Measurements from ENCODE around the gene FAM83C. TPM values are rescaled to one million over a fixed set of nuclear protein-coding genes. Genes with fewer than 3 reads are reported as not detected.

FAM83C gene
- total and polyA plus RNA-seq, 10 of the 15 experiments (the other 5 are each of a cell fraction or from before 2014, with no cell fraction given): not detected

- FAIRE-seq: no peak
- ChIA-PET CTCF (interaction anchor here (0.8 to 1.2 kb wide), 5 partner anchors 10 to 149 kb away, joined by 3 read pairs; no protein-coding TSS in a partner anchor), POLR2A (no interaction called here), SMC1A (ENCODE audit: uncharacterized antibody, unreplicated experiment) (interaction anchor here (1.1 kb wide), 1 partner anchor 30 kb away, joined by 3 read pairs; no protein-coding TSS in a partner anchor), RAD21 (ENCODE audit: unreplicated experiment) (no interaction called here)
- Histone ChIP-seq H3K4me3 (no peak overlapping the region), H3K79me2 (ENCODE audit: control insufficient read depth, insufficient read depth, low read length) (no peaks in the 10 kb centered on the region), H2AFZ (ENCODE audit: control insufficient read depth, low read depth, low read length) (no peak overlapping the region), H3K27me3 (replicated peaks in 1 of 2; ENCODE audit: control insufficient read depth in 2 of 2, insufficient read depth in 2 of 2, low read length in 1 of 2) (no peaks in the 10 kb centered on the region), H3K27ac (ENCODE audit: control insufficient read depth, insufficient read depth) (no peak overlapping the region), H3K9me3 (replicated peaks; ENCODE audit: control insufficient read depth, insufficient read depth, low read length) (no peaks in the 10 kb centered on the region), H3K9ac (ENCODE audit: control insufficient read depth, insufficient read depth, low read length) (no peak overlapping the region), H4K20me1 (ENCODE audit: control insufficient read depth, insufficient read depth) (no peaks in the 10 kb centered on the region), H3K4me1 (ENCODE audit: control insufficient read depth, insufficient read depth, low read length) (peaks cover 3% of the 10 kb centered on the region), H3K4me2 (ENCODE audit: control insufficient read depth, insufficient read depth) (no peak overlapping the region), H3K36me3 (ENCODE audit: control insufficient read depth in 2 of 2, insufficient read depth in 2 of 2, low read length in 1 of 2) (peaks cover 0 to 5% of the 10 kb centered on the region in 2 experiments; a peak in 1 of 4 replicates)
- TF ChIP-seq USF1 (IDR thresholded peaks at IDR 0.05; ENCODE audit: borderline replicate concordance, extremely low read length, insufficient read depth, low read depth, low read length) (no peak), CBX3 (IDR thresholded peaks at IDR 0.05; ENCODE audit: borderline replicate concordance, low read depth) (no peak), SREBF2 (IDR thresholded peaks at IDR 0.05; ENCODE audit: low read length) (no peak), TAF1 (IDR thresholded peaks at IDR 0.05; ENCODE audit: borderline replicate concordance, low read depth, low read length) (no peak), POLR2AphosphoS5 (IDR thresholded peaks at IDR 0.05; ENCODE audit: low read length) (no peak), PML (IDR thresholded peaks at IDR 0.05; ENCODE audit: low read length) (no peak), IKZF2 (IDR thresholded peaks at IDR 0.05) (no peak), KAT2A (conservative IDR thresholded peaks at IDR 0.05; ENCODE audit: control insufficient read depth, low read depth, low read length) (no peak), HCFC1 (IDR thresholded peaks at IDR 0.05; ENCODE audit: low read length) (no peak), SUZ12 (IDR thresholded peaks at IDR 0.05; ENCODE audit: unreplicated experiment) (no peak), BRCA1 (IDR thresholded peaks at IDR 0.05; ENCODE audit: low read depth, low read length) (no peak), RB1 (IDR thresholded peaks at IDR 0.05; ENCODE audit: borderline replicate concordance) (no peak)
- TF ChIP-seq, protein P1, sequence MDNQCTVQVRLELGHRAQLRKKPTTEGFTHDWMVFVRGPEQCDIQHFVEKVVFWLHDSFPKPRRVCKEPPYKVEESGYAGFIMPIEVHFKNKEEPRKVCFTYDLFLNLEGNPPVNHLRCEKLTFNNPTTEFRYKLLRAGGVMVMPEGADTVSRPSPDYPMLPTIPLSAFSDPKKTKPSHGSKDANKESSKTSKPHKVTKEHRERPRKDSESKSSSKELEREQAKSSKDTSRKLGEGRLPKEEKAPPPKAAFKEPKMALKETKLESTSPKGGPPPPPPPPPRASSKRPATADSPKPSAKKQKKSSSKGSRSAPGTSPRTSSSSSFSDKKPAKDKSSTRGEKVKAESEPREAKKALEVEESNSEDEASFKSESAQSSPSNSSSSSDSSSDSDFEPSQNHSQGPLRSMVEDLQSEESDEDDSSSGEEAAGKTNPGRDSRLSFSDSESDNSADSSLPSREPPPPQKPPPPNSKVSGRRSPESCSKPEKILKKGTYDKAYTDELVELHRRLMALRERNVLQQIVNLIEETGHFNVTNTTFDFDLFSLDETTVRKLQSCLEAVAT (IDR thresholded peaks at IDR 0.05): no peak
- TF ChIP-seq, protein P2, sequence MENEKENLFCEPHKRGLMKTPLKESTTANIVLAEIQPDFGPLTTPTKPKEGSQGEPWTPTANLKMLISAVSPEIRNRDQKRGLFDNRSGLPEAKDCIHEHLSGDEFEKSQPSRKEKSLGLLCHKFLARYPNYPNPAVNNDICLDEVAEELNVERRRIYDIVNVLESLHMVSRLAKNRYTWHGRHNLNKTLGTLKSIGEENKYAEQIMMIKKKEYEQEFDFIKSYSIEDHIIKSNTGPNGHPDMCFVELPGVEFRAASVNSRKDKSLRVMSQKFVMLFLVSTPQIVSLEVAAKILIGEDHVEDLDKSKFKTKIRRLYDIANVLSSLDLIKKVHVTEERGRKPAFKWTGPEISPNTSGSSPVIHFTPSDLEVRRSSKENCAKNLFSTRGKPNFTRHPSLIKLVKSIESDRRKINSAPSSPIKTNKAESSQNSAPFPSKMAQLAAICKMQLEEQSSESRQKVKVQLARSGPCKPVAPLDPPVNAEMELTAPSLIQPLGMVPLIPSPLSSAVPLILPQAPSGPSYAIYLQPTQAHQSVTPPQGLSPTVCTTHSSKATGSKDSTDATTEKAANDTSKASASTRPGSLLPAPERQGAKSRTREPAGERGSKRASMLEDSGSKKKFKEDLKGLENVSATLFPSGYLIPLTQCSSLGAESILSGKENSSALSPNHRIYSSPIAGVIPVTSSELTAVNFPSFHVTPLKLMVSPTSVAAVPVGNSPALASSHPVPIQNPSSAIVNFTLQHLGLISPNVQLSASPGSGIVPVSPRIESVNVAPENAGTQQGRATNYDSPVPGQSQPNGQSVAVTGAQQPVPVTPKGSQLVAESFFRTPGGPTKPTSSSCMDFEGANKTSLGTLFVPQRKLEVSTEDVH (IDR thresholded peaks at IDR 0.05; ENCODE audit: low read depth, partially characterized antibody): no peak
- TF ChIP-seq, protein P3, sequence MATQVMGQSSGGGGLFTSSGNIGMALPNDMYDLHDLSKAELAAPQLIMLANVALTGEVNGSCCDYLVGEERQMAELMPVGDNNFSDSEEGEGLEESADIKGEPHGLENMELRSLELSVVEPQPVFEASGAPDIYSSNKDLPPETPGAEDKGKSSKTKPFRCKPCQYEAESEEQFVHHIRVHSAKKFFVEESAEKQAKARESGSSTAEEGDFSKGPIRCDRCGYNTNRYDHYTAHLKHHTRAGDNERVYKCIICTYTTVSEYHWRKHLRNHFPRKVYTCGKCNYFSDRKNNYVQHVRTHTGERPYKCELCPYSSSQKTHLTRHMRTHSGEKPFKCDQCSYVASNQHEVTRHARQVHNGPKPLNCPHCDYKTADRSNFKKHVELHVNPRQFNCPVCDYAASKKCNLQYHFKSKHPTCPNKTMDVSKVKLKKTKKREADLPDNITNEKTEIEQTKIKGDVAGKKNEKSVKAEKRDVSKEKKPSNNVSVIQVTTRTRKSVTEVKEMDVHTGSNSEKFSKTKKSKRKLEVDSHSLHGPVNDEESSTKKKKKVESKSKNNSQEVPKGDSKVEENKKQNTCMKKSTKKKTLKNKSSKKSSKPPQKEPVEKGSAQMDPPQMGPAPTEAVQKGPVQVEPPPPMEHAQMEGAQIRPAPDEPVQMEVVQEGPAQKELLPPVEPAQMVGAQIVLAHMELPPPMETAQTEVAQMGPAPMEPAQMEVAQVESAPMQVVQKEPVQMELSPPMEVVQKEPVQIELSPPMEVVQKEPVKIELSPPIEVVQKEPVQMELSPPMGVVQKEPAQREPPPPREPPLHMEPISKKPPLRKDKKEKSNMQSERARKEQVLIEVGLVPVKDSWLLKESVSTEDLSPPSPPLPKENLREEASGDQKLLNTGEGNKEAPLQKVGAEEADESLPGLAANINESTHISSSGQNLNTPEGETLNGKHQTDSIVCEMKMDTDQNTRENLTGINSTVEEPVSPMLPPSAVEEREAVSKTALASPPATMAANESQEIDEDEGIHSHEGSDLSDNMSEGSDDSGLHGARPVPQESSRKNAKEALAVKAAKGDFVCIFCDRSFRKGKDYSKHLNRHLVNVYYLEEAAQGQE (IDR thresholded peaks at IDR 0.05; ENCODE audit: low read depth, low read length): no peak
- BruUV-seq (replicated peaks): no TSS peak
- 80% methylated on average over 4 of the region's 4 CpGs for WGBS (ENCODE audit: insufficient coverage, insufficient replicate concordance, low lambda C conversion rate, missing lambda C conversion rate)
- intact Hi-C loops (cut with micrococcal nuclease; ENCODE audit: unreplicated experiment) (no loop called here), in situ Hi-C loops (cut with MboI) (loop anchor here (5.0 kb wide), 1 partner anchor 148 kb away; no protein-coding TSS in a partner anchor)
- no peak for ATAC-seq
- DNase-seq (ENCODE audit: low read depth, low spot score): no peak
Measured at GRCh38 chr20:35299780-35300179, 7.6 kb upstream of the FAM83C start.
